Uterus (tissue), 2 donors: ENCODE results near the gene PROB1.

Experiments
- CTCF ChIP-seq, 4 experiments: fragments of 200-600 bp in 2 of 4; fragments of 450-650 bp in 2 of 4; sonication (generic) in 2 of 4; IDR thresholded peaks; one replicate each; pipeline ENCODE4 v1.5.1; 2016 to 2019; ENCODE audit warnings: antibody characterized with exemption in 4 of 4, mild to moderate bottlenecking in 2 of 4, moderate library complexity in 1 of 4
- POLR2A ChIP-seq, 2 donors: fragments of 450-650 bp; IDR thresholded peaks; one replicate each; pipeline ENCODE4 v1.6.1; 2016; ENCODE audit warnings: antibody characterized with exemption in 2 of 2, mild to moderate bottlenecking in 1 of 2, moderate library complexity in 1 of 2

GRCh38 chr5:139393497-139394122 is 1.3 kb downstream of the PROB1 start:
- TF ChIP-seq CTCF (IDR thresholded peaks at IDR 0.05), result no peak
- TF ChIP-seq POLR2A (IDR thresholded peaks at IDR 0.05), result no peak
